Activated CD4-positive, alpha-beta T cell treated with anti-CD3 and anti-CD28 coated beads, Interleukin-2, amount 50 U/mL, for 4 hours (primary cell): ENCODE results near the gene SLC39A13.

ENCODE experiments used
- DNase-seq, 2 experiments: peaks; one replicate each; pipeline ENCODE4 v3.0.0-alpha.2; 2020

Gene SLC39A13

DNA sequence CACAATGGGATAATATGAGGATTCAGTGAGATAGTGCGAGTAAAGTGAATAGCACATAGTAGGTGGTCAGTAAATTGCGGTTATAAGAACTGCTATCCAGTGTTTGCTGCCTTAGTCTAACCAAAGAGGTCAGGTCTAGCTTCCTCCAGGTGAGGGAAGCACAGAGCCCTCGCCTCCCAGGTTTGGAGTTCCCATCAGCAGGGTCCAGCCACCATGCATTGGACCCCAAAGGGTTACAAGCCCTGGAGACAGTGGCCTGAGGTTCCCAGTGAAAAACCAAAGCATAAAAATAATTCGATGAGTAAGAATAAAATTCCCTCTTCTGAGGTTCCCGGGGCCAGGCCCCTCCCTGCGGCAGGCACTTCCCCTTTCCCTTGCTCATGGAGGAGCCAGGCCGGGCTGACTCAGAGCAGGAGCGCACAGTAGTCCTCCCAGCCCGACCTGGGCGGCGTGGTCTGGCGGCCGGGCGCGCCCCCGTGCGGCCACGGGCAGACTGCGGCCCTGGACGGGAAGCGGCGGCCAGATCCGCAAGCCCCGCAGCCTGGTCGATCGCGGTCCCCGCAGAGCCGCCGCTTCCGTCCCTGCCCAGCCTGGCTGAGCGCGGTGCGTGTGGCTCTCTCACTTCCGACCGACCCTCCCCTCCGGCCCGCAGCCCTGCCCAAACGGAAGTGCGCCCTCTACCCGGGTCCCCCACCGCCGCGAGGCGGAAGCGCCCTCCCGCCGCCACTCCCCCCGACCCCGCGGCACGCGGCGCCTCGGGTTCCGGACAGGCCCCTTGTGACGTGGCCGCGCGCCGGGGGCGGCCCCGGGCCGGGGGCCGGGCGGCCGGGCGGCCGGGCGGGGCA is at the start of gene SLC39A13:
Gene SLC39A13 (plus strand): TSS at position 845 of the 845 bp plus-strand sequence. CDS start 1,505 bp downstream, outside the sequence.
- DNase-seq: peak; percentile 82 to 86

DNA sequence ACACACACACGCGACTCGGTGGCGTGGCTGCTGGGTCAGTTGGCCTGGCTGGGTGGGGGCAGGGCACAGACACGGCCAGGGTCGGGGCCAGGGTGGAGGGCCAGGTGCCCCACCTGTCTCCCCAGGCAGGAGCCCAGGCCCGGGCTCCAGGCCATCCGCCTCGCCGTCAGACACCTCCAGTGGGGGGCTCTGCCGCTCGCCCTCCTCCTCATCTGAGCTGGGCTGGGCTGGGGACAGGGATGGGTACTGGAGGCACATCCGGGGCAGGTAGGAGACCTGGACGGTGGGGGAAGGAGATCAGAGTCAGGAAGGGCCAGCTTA is 49.7 kb upstream of the SLC39A13 start:
- no peak for DNase-seq

DNA sequence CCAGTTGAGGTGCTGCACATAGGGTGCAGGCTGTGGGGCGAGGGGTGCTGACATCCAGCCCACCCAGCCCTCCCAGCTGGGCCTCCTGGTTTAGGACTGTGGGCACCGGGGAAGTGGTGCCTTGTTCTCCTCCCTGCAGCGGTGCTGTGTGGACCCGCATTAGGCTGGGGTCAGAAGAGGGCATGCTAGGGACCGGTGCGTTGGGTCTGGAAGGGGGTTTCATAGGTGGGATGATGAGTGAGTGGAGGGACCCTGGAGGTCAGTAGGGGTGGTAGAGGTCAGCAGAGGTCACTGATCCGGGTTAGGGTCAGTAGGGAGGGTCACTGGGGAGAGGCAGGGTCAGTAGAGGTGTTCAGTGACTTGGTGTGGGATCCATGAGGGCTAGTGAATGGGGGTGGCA is 49.2 kb upstream of the SLC39A13 start:
- no peak for DNase-seq

DNA sequence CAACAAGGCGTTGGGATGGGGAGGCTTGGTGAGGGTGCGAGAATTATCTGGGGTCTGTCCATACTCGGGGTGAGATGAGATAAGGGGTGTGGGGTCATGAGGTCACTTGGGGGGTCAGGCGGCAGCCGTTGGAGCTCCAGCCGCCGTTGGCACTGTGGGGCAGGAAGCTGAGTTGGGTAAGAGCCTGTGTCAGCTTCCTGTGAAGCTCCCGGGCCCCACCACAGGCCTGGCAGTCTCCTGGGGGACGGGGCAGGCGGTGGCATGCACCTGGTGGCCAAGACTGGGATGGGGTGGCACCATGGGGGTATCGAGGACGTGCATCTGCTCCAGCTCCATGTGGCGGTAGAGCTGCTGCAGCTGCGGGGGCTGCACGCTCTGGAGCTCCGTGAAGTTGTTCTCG is 48.8 kb upstream of the SLC39A13 start:
- no peak for DNase-seq

DNA sequence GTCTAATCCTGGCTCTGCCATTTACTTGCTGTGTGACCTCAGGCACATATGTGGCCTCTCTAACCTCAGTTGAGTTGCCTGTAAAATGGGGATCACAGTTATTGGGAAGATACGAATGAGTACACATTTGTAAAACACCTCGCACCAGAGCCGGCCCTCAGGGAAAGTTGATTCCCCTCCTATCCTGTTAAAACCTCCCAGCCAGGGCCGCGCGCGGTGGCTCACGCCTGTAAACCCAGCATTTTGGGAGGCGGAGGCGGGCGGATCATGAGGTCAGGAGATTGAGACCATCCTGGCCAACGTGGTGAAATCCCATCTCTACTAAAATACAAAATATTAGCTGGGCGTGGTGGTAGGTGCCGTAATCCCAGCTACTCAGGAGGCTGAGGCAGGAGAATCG is 48.0 kb upstream of the SLC39A13 start:
- DNase-seq: no peak

GRCh38 chr11:47361419-47361818 is 47.0 kb upstream of the SLC39A13 start:
- DNase-seq: no peak

- no peak for DNase-seq
Measured at GRCh38 chr11:47366020-47366490, 42.3 kb upstream of the SLC39A13 start.

DNA sequence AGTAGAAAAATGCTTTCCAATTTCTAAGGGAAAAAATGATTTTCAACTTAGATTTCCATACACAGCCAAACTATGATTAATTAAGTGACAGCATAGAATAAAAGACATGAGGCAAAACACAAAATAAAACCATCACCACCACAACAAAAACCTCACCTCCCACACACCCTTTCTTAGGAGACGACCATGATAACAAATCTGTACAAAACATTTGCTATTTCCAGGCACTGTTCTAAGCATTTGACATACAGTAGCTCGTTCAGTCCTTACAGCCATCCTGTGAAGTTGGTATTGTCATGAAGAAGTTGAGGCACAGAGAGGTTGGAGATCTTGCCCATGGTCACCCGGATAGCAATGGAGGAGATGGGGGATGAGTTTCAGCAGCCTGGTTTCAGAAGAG is 38.7 kb upstream of the SLC39A13 start:
- DNase-seq: no peak

- no peak for DNase-seq
Measured at GRCh38 chr11:47372422-47372821, 36.0 kb upstream of the SLC39A13 start.

DNA sequence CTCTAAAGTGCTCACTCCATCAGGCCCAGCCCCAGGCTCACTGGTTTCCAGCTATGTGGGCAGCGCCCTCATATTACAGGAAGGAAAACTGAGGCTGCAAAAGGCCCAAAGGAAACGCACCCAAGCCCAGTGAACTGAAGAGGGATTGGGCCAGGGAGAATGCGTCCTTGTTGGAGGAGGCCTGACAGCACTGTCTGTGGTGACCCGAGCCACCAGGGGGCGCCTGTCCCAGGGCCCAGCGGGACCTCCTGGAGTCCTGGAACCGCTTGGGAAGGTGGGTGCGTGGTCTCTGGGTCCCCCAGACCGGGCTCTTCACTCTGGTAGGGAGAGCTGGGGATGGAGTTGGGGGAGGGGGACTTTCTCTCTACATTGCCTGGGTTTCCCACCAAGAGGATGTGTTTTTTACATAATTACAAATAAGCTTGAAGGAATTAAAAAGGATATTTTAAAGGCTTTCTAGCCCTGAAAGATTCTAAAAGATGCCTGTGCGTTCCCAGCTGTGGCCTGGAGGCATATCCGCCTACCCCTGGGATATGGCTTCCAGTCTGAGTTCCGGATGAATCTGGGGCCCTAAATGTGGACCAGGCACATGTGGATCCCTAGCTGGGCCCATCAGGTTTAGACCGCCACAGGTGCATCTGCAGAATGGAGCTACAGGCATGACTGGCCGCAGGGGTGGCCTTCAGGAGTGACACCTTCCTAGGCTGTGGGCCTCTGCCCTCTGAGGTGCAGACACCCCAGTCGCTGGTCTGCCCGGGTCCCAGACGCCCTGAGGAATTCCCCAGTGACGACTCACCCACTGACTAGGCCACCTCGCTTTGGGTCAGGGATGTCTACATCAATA is 34.3 kb upstream of the SLC39A13 start:
- DNase-seq: peak; percentile 78 to 81

- DNase-seq: no peak
Measured at GRCh38 chr11:47374720-47375019, 33.7 kb upstream of the SLC39A13 start.

DNA sequence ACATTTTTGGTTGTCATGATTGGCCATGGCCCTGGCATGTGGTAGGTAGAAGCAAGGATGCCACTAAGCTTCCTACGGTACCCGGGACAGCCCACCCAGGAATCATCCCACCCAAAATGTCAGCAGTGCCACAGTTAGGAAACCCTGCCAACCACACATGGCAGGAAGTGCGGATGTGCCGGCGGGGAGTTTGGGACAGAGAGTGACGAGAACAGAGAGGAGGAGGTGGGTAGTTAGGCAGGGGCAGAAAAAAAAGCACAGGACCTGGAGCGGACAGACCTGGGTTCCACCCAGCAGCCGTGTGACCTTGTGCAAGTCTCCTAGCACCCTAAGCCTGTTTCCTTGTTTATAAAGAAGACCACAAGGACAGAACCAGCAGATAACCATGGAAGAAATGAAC is 33.4 kb upstream of the SLC39A13 start:
- no peak for DNase-seq

- no peak for DNase-seq
Measured at GRCh38 chr11:47375546-47376085, 32.8 kb upstream of the SLC39A13 start.

- no peak for DNase-seq
Measured at GRCh38 chr11:47376107-47376524, 32.3 kb upstream of the SLC39A13 start.

DNA sequence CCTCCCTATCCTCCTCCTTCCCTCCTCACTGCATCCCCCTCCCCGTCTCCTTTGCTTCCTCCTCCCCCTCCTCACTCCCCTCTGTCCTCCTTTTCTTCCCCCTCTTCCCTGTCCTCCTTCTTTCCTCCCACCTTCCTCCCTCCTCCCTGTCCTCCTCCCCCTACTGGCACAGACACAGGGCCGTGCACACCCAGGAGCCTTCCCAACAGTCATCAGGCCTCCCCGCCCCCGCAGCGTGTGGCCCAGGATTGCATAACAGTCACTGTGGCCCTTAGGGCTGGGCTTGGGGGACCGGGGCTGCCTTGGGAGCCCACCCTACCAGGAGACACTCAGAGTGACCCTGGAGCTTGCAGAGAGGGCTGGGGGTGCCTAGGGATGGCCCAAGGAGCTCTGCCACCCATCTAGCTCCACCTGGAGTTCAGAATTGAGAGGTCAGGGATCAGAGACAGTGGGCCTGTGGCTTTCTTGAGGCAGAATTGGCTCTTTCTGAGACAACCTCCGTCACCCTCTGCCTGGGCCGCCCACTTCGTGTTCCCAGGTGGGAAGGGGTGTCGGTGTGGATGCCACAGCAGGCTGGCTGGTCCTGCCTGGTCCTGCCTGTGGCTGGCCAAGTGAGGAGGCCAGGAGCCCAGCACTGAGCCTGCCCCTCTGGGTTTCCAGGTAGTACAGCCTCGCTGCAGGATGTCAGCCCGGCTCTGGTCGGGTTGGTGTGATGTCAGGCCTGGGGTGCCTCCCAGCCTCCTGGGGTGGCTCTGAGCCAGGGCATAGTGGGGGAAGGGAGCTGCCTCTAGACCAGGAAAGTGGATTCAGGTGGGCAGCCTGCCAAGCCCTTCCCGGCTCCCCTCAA is 31.6 kb upstream of the SLC39A13 start:
- no peak for DNase-seq

DNA sequence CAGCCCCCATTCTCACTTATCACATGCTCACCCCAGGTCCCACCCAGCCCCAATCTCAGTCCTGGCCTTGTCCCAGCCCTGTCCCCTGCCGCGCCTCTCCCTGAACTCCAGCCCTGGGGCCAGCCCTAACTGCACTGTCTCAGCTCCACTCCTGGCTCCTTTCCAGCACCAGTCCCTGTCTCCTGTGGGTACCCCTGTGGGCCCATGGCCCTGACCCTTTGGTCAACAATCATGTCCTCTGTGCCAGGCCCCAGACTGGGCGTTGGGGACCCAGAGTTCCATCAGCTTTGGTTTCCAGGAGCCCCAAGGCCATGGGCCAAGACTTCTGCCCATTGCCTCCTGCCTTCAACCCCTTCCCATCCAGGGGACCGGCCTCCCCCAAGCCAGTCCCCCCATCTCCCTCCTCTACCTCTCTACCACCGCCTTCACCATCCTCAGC is 30.8 kb upstream of the SLC39A13 start:
- DNase-seq: no peak

DNA sequence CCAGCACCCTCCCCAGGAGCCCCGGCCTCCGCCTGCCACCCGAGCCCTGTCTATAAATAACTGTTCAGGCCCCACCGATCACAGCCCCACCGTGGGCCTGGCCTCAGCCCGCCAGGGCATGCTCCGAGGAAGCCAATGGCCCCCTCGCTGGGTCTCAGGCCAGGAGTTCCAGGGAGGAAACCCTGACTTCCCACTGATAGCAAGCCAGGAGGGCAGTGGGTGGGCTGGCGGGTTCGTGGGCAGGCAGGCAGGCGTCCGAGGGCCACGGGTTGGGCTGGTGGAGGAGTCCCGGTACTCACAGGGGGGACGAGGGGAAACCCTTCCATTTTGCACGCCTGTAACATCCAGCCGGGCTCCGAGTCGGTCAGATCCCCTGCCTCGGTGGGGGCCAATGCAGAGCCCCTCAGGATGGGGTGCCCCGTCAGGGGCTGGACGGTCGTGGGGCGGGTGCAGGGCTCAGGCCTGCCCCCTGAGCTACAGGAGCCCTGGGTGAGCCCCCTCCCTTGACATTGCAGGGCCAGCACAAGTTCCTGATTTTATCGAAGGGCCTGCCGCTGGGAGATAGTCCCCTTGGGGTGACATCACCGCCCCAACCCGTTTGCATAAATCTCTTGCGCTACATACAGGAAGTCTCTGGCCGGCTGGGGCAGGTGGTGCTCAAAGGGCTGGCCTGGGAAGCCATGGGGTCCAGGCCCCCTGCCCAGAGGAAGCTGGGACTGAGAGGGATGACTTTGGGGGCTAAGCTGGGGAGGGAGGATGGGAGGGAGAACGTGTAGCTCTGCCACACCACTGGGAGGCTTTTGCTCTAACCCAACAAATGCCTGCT is 30.2 kb upstream of the SLC39A13 start, which contains the start of gene SPI1:
Gene SPI1 (minus strand): TSS at position 538 of the 826 bp plus-strand sequence. CDS start 194 bp downstream, at position 344.
- no peak for DNase-seq

- DNase-seq: no peak
Measured at GRCh38 chr11:47378836-47379170, 29.6 kb upstream of the SLC39A13 start.

DNA sequence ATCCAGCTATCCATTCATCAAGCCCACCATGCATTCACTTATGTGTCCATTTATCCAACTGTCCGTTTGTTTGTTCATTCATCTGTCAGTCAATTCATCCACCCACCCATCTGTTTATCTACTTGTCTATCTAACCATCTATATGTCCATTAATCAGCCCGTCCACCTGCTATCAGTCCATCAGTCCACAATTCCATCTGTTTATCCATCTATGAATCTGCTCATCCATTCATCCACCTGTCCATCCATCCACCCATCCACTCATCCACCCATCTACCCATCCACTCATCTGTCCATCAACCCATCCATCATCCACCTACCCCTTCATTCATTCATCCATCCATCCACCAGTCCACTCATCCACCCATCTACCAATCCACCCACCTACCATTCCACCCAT is 29.1 kb upstream of the SLC39A13 start:
- no peak for DNase-seq

DNA sequence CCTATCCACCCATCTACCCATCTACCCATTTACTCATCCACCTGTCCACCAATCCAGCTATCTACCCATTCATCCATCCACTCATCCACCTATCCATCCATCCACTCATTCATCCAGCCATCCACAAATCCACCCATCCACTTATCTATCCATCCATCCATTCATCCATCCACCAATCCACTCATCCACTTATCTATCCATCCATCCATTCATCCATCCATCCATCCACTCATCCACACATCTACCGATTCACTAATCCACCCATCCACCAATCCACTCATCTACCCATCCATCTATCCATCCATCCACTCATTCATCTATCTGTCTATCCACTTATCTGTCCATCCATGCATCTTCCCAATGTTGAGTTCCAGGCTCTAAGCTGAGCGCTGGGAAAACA is 28.3 kb upstream of the SLC39A13 start:
- no peak for DNase-seq

GRCh38 chr11:47383071-47383470 is 25.3 kb upstream of the SLC39A13 start:
- no peak for DNase-seq

DNA sequence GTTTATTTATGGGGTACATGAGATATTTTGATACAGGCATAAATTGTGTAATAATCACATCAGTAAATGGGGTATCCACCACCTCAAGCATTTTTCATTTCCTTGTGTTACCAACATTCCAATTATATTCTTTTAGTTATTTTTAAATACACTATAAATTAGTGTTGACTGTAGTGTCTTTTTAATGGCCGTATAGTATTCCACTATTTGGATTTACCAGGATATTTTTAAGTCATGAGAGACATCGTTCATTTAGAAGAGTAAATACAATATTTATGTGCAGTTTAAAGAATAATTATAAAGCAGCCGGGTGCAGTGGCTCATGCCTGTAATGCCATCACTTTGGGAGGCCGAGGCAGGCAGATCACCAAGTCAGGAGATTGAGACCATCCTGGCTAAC is 23.9 kb upstream of the SLC39A13 start:
- DNase-seq: no peak
